SK-N-SH treated with all-trans-retinoic acid at 6 μM for 48 hours (cell line): ENCODE results near the gene OGDHL.

Source experiments
- ATAC-seq: fragments of 200-7000 bp; cut with Tn5 transposase; 3 replicates; pipeline ENCODE4 v1.9.1; 2020; ENCODE audit warnings: mild to moderate bottlenecking, moderate library complexity
- BACH2 ChIP-seq: fragments of 250-450 bp; sonication (Bioruptor Pico); IDR thresholded peaks from 2 replicates; pipeline ENCODE4 v1.9.0; 2021; ENCODE audit warnings: mild to moderate bottlenecking, borderline replicate concordance
- CSDC2 ChIP-seq: fragments of 250-450 bp; sonication (Bioruptor Pico); IDR thresholded peaks from 2 replicates; pipeline ENCODE4 v1.5.0; 2020; ENCODE audit warnings: mild to moderate bottlenecking, moderate library complexity
- ESRRG ChIP-seq: fragments of 250-450 bp; sonication (Bioruptor Pico); IDR thresholded peaks from 2 replicates; pipeline ENCODE4 v1.6.1; 2021; ENCODE audit warnings: mild to moderate bottlenecking
- GLIS3 ChIP-seq: fragments of 250-450 bp; sonication (Bioruptor Pico); IDR thresholded peaks from 2 replicates; pipeline ENCODE4 v1.5.0; 2020; ENCODE audit warnings: mild to moderate bottlenecking, moderate library complexity
- ISL1 ChIP-seq: fragments of 250-450 bp; sonication (Bioruptor Pico); IDR thresholded peaks from 2 replicates; pipeline ENCODE4 v2.1.2; 2022; ENCODE audit warnings: mild to moderate bottlenecking, moderate library complexity
- PATZ1 ChIP-seq: fragments of 250-450 bp; sonication (Bioruptor Pico); IDR thresholded peaks from 2 replicates; pipeline ENCODE4 v1.8.0; 2020; ENCODE audit warnings: mild to moderate bottlenecking, moderate library complexity, borderline replicate concordance
- POU6F1 ChIP-seq: fragments of 250-450 bp; sonication (Bioruptor Pico); IDR thresholded peaks from 2 replicates; pipeline ENCODE4 v1.8.0; 2021; ENCODE audit warnings: low read depth, mild to moderate bottlenecking, moderate library complexity, borderline replicate concordance
- PPARA ChIP-seq: fragments of 250-450 bp; sonication (Bioruptor Pico); IDR thresholded peaks from 2 replicates; pipeline ENCODE4 v1.5.0; 2020; ENCODE audit warnings: mild to moderate bottlenecking, borderline replicate concordance
- TCF4 ChIP-seq: fragments of 250-450 bp; sonication (Bioruptor Pico); IDR thresholded peaks from 2 replicates; pipeline ENCODE4 v1.8.0; 2021; ENCODE audit warnings: mild to moderate bottlenecking, moderate library complexity, borderline replicate concordance
- TOX ChIP-seq: fragments of 250-450 bp; sonication (Bioruptor Pico); IDR thresholded peaks from 2 replicates; pipeline ENCODE4 v1.8.0; 2021; ENCODE audit warnings: mild to moderate bottlenecking, moderate library complexity, borderline replicate concordance
- ZC3H10 ChIP-seq: fragments of 250-450 bp; sonication (Bioruptor Pico); IDR thresholded peaks from 2 replicates; pipeline ENCODE4 v1.5.1; 2021; ENCODE audit warnings: mild to moderate bottlenecking, moderate library complexity
- ZFP3 ChIP-seq: fragments of 250-450 bp; sonication (Bioruptor Pico); IDR thresholded peaks from 2 replicates; pipeline ENCODE4 v1.5.0; 2020; ENCODE audit warnings: mild to moderate bottlenecking, moderate library complexity
- ZFP30 ChIP-seq: fragments of 450-650 bp; formaldehyde crosslinking; IDR thresholded peaks from 2 replicates; pipeline ENCODE4 v1.5.0; 2022; ENCODE audit warnings: mild to moderate bottlenecking, moderate library complexity
- ZNF70 ChIP-seq: fragments of 450-650 bp; formaldehyde crosslinking; IDR thresholded peaks from 2 replicates; pipeline ENCODE4 v1.5.0; 2020; ENCODE audit warnings: mild to moderate bottlenecking, moderate library complexity
- ZNF8 ChIP-seq: fragments of 450-650 bp; formaldehyde crosslinking; IDR thresholded peaks from 2 replicates; pipeline ENCODE4 v1.5.0; 2020; ENCODE audit warnings: mild to moderate bottlenecking, moderate library complexity
- TF ChIP-seq, protein P1 (sequence below): fragments of 250-450 bp; sonication (Bioruptor Pico); IDR thresholded peaks from 2 replicates; pipeline ENCODE4 v1.5.1; 2020; ENCODE audit warnings: low read depth, mild to moderate bottlenecking, moderate library complexity
- TF ChIP-seq, protein P2 (sequence below): fragments of 250-450 bp; sonication (Bioruptor Pico); IDR thresholded peaks from 2 replicates; pipeline ENCODE4 v1.5.0; 2020; ENCODE audit warnings: mild to moderate bottlenecking, moderate library complexity

Gene OGDHL

GRCh38 chr10:49748006-49748405, 14.1 kb downstream of the OGDHL start:
- no peak for ATAC-seq
- TF ChIP-seq, protein P1, sequence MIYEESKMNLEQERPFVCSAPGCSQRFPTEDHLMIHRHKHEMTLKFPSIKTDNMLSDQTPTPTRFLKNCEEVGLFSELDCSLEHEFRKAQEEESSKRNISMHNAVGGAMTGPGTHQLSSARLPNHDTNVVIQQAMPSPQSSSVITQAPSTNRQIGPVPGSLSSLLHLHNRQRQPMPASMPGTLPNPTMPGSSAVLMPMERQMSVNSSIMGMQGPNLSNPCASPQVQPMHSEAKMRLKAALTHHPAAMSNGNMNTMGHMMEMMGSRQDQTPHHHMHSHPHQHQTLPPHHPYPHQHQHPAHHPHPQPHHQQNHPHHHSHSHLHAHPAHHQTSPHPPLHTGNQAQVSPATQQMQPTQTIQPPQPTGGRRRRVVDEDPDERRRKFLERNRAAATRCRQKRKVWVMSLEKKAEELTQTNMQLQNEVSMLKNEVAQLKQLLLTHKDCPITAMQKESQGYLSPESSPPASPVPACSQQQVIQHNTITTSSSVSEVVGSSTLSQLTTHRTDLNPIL (CRISPR knock-in tag) = no peak
- TF ChIP-seq ZC3H10 (CRISPR knock-in tag) = no peak
- no peak for TF ChIP-seq PATZ1 (CRISPR knock-in tag)
- TF ChIP-seq BACH2 = no peak
- no peak for TF ChIP-seq ZFP30
- no peak for TF ChIP-seq CSDC2 (CRISPR knock-in tag)
- TF ChIP-seq GLIS3 (CRISPR knock-in tag) = no peak
- TF ChIP-seq ZNF70 (CRISPR knock-in tag) = no peak
- no peak for TF ChIP-seq ZNF8 (CRISPR knock-in tag)
- TF ChIP-seq ISL1 (CRISPR knock-in tag) = no peak
- no peak for TF ChIP-seq ESRRG
- TF ChIP-seq TCF4 = no peak
- TF ChIP-seq TOX (CRISPR knock-in tag) = no peak
- TF ChIP-seq ZFP3 (CRISPR knock-in tag) = no peak
- TF ChIP-seq PPARA (CRISPR knock-in tag) = no peak

- no peak for ATAC-seq
Measured at GRCh38 chr10:49747303-49747646, 14.8 kb downstream of the OGDHL start.

More at GRCh38 chr10:49747303-49747646, 14.8 kb downstream of the OGDHL start:
- TF ChIP-seq ZFP30 (no peak), ZFP3 (CRISPR knock-in tag) (no peak), TCF4 (no peak), PATZ1 (CRISPR knock-in tag) (no peak), POU6F1 (CRISPR knock-in tag) (no peak)
- TF ChIP-seq, protein P2, sequence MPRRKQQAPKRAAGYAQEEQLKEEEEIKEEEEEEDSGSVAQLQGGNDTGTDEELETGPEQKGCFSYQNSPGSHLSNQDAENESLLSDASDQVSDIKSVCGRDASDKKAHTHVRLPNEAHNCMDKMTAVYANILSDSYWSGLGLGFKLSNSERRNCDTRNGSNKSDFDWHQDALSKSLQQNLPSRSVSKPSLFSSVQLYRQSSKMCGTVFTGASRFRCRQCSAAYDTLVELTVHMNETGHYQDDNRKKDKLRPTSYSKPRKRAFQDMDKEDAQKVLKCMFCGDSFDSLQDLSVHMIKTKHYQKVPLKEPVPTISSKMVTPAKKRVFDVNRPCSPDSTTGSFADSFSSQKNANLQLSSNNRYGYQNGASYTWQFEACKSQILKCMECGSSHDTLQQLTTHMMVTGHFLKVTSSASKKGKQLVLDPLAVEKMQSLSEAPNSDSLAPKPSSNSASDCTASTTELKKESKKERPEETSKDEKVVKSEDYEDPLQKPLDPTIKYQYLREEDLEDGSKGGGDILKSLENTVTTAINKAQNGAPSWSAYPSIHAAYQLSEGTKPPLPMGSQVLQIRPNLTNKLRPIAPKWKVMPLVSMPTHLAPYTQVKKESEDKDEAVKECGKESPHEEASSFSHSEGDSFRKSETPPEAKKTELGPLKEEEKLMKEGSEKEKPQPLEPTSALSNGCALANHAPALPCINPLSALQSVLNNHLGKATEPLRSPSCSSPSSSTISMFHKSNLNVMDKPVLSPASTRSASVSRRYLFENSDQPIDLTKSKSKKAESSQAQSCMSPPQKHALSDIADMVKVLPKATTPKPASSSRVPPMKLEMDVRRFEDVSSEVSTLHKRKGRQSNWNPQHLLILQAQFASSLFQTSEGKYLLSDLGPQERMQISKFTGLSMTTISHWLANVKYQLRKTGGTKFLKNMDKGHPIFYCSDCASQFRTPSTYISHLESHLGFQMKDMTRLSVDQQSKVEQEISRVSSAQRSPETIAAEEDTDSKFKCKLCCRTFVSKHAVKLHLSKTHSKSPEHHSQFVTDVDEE (CRISPR knock-in tag) = no peak
- TF ChIP-seq, protein P1 (CRISPR knock-in tag) = no peak
